ENCODE results near the gene ANKRD31.
"Not testable (repeated sequence)": the region's sequence is repeated elsewhere in the genome, so short reads cannot be mapped to it uniquely, and the experiment has no call there.

The ANKRD31 gene, protein sequence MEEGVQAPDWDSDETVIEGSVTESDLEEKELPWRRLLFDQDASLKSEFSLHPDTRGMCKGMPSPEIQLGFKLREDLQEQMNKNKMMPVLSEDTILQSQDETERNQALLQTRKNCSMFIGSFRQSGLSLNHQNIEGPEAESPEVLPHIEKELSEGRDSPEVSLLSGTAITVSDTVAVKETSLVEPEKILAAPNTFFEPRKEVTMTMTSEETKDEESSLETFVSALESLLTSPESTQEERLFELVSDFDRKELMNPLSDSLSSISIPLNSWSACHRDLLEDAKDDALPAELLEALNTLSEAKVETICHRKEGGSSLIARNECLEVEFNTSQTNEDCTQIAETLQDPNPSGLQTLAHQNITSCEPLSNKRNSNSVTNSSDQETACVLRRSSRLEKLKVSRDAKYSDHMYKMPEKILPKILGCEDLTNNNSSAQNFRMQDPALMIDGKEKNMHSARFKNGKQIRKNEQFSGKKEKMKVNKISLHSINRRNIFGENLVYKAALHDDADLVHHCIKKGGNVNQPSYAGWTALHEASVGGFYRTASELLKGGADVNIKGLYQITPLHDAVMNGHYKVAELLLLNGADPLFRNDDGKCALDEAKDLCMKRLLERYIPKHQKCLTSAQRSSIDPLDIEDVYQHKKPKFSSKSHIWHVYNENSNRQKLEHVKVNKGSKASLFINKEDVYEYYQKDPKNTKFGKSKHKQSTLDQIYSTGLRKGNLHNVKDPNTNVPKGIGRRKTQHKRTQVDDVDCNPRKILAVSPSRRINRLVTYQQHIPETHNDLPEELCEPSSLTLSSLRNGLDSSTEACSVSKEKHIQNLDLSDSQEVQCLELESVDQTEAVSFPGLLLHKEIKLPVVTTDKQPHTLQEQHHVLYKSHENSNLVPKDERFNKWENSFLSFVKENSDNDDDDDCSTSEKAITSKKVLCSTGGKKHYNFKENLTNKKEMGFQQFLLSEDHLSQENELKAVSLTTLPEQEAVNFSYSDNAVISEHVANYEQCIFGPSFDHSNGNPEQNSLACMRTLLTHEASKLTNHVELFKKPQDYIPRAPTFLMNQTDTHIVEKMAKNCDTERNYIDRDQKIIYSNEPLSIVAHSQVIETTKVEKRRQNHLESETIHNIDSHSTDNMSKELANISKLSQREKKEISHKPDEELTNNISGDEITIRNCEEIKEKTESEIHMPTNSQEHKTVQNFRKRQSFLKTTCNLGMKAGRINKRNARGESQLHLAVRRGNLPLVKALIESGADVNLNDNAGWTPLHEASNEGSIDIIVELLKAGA (N-terminal part only)

DNA sequence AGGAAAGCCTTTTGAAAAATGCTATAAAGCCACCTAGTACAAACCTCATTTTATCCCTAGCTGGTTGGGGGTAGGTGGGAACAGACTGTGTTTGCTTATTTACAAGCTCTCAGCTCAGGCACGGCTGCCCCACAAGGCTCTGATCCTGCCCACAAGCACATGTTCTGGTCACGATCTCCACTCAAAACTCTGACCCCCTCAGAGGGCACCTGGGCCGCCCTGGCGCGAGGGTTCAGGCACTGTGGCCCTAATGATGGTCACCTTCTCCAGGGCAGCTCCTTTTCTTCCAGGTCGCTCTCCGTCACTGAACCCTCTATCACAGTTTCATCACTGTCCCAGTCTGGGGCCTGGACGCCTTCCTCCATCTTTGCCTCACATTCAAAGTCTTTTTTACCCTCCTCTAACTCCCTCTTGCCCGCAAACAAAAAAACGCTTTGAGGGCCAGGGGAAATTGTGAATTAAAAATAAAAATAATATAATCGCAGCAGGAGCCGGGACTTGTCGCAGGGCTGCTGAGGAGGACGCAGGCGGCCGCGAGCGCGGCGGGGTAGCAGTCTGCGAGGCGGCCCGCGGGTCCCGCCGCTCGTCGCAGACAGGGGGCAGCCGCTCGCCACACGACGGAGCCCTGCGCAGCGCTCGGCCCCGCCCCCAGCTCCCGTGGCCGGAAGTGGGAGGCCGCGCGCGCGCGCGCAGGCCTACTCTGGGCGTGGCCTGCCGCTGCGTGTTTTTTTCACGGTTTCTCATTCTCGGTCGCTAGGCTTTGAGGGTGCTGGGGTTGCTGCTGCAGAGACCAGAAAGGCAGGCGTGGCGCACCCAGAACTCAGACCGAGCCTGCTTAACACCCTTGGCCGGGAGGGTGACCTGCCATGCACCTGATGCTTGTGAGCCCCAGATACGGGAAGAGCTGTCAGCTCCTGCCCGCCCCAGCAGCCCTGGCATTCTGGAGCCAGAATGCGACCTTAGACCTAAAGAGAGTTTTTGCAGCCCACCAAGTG is at the start of gene ANKRD31:
TSS of gene ANKRD31 (minus strand) at position 557 of the 995 bp plus-strand sequence. CDS start at position 365, 192 bp downstream.
- DNase-seq (ENCODE audit: low read depth): peak; percentile 78

DNA sequence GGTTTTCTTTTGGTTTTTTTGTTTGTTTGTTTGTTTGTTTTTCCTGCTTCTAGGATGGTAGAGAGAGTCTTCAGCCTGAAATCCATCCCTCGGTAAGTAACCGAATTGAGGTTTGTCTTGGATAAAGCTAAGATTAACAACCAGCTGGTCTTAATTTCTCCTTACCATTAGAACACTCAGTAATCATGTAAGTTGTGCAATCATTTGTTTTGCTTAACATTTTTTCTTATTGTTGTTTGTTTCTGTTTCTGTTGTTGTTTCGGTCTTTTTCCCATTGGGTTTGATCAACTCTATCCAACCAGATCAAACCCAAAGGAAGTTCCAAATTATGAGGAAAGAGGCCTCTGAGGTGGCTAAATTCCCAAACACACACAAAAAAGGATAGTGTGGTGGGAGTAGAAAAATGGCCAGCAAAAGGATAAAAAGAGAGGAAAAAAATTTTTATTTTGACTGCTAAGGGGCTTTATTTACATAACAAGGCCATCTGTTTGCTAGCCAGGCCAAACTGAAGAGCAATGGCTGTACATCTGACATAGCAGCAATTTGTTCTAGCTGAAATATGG is 49.6 kb upstream of the ANKRD31 start:
- no peak for DNase-seq (ENCODE audit: low read depth)

DNA sequence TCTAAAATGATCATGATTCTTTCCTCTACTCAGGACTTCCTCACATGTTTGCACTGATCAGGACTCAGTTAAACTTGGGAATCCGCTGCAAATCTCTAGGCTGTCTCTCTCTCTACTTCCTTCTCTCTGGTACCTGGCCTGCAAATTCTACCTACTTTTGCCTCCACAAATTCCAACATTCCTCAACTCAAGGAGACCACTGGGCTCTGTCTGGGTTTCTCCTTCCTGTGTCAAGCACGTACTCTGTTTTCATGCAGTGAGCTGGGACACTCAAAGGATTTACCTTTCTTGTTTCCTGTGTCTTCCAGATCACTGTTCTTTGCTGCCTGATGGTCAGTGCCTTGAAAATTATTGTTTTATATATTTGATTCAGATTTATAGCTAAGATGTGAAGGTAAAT is 45.9 kb upstream of the ANKRD31 start:
- DNase-seq (ENCODE audit: low read depth): no peak

DNA sequence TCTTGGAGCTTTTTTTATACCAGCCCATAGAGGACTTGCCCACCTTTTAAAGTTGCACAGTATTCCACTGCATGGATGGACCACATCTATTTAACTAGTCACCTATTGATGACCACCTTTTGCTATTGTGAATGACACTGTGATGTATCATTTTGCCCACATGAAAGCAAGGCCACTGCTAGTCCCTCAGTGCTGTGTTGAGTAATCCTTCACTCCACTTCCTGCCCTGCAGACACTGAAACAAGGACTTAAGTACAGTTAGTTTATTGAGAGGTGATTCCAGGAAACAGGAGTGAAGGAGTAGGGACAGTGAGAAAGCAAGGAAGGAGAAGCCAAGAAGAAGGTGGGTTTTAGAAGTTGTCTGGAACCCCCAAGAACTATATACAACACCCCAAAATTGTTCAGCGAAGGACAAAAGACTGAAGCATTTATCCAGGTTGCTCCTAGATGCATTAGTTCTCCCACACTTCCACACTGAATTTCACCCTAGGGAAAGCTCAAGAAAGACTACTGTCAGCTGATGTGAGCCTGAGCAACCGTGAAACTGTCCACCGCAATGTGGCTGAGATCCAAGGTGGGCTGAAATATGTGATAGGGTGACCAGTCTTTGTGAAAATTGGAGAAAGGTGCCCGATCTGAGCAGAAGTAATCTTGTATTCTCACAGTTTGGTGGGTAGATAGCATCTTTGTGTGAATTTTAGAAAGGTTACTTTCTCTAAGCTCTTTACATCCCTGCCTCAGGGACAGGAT is 45.2 kb upstream of the ANKRD31 start:
- no peak for DNase-seq (ENCODE audit: low read depth)

DNA sequence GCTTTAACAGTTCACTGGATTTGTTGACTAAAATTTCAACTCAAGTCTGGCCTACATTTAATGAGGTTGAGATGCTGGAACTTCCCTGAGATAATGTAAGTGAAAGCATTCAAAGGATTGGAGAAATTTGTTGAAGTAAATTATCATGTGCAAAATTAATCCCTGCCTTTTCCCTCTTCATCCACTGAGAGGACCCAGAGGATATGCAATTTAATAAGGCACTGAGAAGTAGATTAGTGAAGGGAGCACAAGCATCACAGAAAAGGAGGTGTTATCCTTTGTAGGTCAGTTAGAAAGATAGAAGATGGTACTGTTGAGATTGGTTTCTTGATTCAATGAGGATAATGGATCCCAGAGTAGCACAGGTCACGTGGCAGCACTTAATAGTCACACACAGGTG is 42.6 kb upstream of the ANKRD31 start:
- DNase-seq (ENCODE audit: low read depth): no peak

DNA sequence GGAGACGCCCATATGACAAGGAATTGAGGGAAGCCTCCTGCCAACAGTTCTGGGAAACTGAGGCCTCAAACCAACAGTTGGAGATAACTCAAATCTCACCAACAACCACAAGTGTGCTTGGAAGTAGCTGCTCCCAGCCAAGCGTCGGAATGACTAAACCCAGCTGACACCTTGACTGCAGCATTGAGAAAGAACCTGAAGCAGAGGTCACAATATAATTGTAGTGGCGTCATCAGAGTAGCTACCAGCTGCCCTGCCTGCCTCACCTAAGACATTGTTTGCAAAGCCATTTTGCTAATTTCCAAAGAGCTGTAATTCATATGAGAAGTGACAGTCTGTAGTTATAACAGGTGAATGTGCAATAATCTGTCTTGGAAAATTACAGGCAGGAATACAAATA is 40.8 kb upstream of the ANKRD31 start:
- DNase-seq (ENCODE audit: low read depth): no peak

DNA sequence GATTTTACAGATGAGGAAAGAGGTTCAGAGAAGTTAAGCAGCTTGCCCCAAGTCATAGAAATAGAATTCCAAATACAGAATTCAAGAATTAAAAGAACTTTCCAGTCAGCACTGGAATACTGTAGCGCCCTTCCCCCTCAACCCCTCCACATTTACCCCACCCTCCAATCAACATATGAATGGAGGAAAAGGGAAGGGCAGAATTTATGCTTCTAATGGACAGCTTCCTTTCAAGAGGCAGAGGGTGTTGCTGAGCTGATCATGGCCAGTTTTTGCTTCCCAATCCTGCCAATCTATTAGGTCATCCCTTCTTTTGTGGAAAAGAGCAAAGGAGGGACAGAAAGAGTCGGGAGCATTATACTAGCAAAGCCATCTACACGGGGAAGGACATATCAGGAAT is 39.1 kb upstream of the ANKRD31 start:
- DNase-seq (ENCODE audit: low read depth): no peak

DNA sequence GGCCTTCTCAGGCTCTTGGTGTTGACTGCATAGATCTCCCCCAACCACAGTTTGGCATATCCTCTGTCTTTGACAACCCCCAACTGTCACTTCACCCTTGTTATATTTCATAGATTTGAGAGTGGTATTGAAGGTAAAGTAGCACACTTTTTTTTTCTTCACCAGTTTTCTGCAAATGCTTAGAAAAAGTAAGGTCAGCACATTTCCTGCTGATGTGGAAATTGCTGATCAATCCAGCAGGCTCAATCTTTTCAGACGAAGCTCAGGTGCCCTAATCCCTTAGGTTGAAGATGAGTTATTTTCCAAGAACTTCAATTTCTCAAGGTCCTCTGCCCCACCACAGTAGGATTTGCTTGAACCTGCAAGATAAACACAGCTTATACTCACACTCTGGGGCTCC is 38.5 kb upstream of the ANKRD31 start:
- DNase-seq (ENCODE audit: low read depth): no peak

DNA sequence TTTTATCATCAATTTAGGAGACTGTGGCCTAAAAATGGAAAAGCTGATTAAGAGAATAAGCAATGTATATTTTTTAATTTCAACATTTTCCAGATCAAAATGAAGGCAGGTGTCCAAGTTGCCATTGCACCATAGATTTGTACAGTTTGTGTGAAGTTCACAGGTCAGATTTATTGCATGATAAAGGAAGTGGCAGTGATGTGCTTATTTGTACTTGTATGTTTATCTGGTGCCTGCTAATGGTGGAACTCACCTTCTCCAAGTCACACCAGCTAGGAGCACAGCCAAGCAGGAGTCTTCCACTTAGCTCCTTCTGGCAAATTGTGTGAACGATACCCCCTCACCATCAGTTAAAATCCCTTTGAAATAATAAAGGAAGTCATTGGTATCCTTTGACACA is 37.8 kb upstream of the ANKRD31 start:
- DNase-seq (ENCODE audit: low read depth): no peak

DNA sequence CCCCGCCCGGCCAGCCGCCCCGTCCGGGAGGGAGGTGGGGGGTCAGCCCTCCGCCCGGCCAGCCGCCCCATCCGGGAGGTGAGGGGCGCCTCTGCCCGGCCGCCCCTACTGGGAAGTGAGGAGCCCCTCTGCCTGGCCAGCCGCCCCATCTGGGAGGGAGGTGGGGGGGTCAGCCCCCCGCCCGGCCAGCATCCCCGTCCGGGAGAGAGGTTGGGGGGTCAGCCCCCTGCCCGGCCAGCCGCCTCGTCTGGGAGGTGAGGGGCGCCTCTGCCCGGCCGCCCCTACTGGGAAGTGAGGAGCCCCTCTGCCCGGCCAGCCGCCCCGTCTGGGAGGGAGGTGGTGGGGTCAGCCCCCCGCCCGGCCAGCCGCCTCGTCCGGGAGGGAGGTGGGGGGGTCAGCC is 33.9 kb upstream of the ANKRD31 start:
- not testable (repeated sequence) for DNase-seq (ENCODE audit: low read depth)

DNA sequence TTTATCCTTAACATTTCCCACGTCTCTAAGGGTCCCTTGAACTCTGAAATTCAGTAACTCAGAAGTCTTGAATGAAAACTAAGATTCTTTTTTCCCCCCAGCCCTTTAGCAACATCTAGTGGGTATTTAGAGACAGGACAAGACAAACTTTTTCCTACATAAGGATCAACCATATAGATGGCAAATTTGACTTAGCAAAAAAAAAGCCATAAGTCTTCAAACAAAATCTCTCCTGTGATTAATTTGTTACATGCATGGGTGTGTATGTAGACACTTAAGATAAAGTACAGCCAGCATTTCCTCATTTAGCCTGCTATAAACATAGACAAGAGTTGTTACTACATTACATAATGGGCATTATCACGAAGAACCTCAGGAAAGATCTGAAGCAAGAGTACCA is 29.1 kb upstream of the ANKRD31 start:
- no peak for DNase-seq (ENCODE audit: low read depth)

DNA sequence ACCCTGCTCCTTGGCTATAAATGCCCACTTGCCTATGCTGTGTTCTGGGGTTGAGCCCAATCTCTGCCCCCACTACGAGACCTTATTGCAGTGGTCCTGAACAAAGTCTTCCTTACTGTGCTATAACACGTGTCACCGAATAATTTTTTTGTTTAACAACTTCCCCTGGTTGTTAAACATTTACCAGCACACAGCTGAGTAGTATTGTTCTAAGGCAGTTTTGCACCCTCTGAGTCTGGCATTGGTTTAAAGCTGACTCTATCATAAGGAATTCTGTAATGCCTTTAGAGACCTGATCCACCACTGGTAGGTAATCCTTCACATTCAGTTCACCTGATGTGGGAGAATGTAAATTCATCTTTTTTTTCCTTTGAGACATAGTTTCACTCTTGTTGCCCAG is 25.6 kb upstream of the ANKRD31 start:
- DNase-seq (ENCODE audit: low read depth): no peak

DNA sequence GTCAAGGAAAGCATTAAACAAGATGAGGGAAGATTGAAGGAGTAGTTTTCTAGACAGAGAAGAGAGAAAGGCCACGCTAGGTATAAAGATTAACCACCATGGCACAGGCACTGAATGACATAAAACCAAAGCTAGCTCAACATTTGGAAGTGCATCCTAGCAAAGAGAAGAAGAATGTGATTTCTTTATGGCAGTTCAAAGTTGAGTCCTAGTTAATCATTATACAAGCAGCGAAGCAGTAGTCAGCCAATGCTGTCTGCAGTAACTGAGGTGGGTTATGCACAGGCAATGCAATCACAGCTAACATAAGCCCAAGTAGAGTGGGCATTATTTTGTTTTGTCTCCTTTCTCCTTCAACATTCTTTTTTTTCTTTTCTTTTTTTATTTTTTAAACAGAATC is 24.0 kb upstream of the ANKRD31 start:
- DNase-seq (ENCODE audit: low read depth): no peak

DNA sequence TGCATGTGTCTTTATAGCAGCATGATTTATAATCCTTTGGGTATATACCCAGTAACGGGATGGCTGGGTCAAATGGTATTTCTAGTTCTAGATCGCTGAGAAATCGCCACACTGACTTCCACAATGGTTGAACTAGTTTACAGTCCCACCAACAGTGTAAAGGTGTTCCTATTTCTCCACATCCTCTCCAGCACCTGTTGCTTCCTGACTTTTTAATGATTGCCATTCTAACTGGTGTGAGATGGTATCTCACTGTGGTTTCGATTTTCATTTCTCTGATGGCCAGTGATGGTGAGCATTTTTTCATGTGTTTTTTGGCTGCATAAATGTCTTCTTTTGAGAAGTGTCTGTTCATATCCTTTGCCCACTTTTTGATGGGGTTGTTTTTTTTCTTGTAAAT is 13.8 kb upstream of the ANKRD31 start:
- DNase-seq (ENCODE audit: low read depth): not testable (repeated sequence)

DNA sequence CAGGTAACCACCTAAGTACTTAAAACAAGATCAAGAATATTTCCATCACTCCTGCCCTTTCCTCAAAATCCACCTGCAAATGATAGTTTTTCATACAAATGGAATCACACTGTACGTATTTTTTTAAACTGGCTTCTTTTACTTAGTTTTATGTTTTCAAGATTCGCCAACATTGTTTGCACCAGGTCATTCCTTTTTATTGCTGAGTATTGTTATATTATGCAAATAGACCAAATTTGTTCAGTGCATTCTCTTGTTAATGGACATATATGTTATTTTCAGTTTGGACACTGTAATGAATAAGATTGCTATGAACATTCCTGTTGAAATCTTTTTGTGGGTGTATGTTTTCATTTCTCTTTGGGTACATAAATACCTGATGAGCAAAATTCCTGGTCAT is 8.3 kb upstream of the ANKRD31 start:
- DNase-seq (ENCODE audit: low read depth): no peak

DNA sequence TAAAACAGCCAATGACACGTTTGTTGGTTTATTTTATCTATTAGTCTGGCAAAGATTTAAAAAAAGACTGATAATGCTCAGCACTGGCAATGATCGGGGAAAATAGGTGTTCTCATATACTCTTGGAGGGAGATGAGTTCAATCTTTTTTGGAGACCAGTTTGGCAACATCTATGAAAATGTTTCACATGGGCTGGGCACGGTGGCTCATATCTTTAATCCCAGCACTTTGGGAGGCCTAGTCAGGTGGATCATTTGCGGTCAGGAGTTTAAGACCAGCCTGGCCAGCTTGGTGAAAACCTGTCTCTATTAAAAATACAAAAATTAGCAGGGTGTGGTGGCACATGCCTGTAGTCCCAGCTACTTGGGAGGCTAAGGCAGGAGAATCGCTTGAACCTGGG is 6.8 kb upstream of the ANKRD31 start:
- no peak for DNase-seq (ENCODE audit: low read depth)

DNA sequence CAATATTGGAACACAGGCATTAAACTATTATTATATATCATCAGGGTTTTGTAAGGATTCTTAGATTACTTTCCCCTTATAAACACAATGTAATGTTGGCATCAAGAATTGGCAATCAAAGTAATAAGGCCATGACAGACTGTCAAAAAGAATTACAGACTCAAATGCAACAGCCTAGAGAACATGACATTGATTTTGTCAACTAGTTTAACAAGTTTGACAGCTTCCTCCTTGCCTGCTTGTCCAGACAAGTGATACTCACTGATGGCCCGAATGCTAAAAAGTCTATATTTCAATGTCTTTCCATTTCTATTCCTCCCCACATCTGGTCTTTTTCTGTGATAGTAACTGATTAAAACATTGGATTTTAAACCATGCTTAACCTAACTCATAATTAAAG is 6.4 kb upstream of the ANKRD31 start:
- no peak for DNase-seq (ENCODE audit: low read depth)

DNA sequence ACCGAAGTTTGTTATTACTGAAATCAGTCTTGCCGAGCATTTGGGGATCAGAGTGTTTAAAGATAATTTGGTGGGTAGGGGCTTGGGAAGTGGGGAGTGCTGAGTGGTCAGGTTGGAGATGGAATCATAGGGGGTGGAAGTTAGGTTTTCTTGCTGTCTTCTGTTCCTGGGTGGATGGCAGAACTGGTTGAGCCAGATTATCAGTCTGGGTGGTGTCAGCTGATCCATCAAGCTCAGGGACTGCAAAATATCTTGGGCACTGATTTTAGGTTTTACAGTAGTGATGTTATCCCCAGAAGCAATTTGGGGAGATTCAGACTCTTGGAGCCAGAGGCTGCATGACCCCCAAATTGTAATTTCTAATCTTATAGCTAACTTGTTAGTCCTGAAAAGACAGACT is 5.4 kb upstream of the ANKRD31 start:
- no peak for DNase-seq (ENCODE audit: low read depth)

DNA sequence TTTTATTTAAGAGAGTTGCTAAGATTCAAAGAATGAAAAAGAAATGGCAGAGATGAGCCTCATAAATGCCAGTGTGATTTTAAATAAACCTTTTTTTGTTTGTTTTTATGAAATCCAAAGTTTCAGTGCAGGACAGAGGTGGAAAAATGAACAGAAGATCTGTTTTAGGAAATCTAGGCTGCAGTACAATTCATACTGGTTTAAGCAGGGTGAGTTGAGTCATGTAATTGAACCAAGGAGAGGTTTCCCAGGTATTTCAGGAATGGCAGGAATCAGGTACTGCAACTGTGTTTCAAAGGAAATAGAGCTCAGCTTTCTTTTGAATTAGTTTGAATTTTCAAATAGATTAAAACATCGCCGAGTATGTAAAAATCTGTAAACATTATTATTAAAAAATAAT is 3.0 kb upstream of the ANKRD31 start:
- no peak for DNase-seq (ENCODE audit: low read depth)

DNA sequence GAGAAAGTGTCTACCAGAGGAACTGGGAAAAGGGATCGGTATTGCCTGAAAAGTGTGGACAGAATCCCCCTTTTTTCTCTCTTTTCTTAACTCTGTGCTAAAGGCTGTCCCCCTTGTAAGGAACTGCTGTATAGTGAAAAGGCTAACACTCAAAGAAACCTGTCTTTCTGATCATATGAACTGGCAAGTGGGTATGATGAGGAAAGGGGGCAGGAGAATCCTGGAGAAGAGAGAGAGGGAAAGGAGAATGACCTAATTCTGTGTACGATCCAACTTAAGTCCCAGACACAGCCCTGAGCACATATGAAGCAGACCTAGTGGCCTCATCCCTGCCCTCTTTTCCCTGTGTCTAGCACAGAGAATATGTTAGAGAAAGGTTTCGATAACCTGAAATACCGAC is 967 bp downstream of the ANKRD31 start:
- DNase-seq (ENCODE audit: low read depth): no peak

Data from stimulated activated CD8-positive, alpha-beta memory T cell treated with anti-CD3 and anti-CD28 coated beads, Interleukin-4, amount 100 ng/mL, for 24 hours (primary cell).